ENCODE data around the gene CD1D. TPM values are rescaled to one million over a fixed set of nuclear protein-coding genes. Genes with fewer than 3 reads are reported as not detected.

Gene CD1D
- total RNA-seq, 2 donors from 2014 or later: not detected

Other genes starting within 250 kb of the CD1D start
- under 1 TPM in 1 of 2 donors, not detected in 1; 0.08 TPM for gene KIRREL1, start 187.2 kb upstream of the CD1D start, total RNA-seq
- not detected for gene CD1A, start 73.5 kb downstream of the CD1D start, total RNA-seq
- not detected for gene CD1C, start 109.0 kb downstream of the CD1D start, total RNA-seq
- gene CD1B, start 150.6 kb downstream of the CD1D start, total RNA-seq: not detected
- not detected for gene CD1E, start 173.0 kb downstream of the CD1D start, total RNA-seq
- not detected for gene OR10T2, start 218.6 kb downstream of the CD1D start, total RNA-seq
- gene OR10K2, start 245.3 kb downstream of the CD1D start, total RNA-seq: not detected